SH-SY5Y (cell line): Measurements from ENCODE around the gene SYNGR1.

ENCODE experiments used
- GATA2 ChIP-seq: IDR thresholded peaks from 2 replicates; pipeline ENCODE4 v1.6.1; 2011; ENCODE audit warnings: mild to moderate bottlenecking, low read depth, low read length
- GATA3 ChIP-seq: IDR thresholded peaks from 2 replicates; pipeline ENCODE4 v1.6.1; 2011; ENCODE audit warnings: low read depth, mild to moderate bottlenecking, low read length, moderate library complexity

The SYNGR1 gene

DNA sequence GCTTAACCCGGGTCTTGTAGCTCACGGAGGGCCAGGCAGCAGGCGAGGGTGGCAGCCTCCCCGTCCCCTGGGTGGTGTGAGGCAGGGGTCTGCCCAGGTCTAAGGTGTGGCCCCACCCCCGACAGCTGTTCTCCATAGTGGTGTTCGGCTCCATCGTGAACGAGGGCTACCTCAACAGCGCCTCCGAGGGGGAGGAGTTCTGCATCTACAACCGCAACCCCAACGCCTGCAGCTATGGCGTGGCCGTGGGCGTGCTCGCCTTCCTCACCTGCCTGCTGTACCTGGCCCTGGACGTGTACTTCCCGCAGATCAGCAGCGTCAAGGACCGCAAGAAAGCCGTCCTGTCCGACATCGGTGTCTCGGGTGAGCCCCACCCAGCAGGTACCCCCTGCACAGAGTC is 24.4 kb downstream of the SYNGR1 start:
- TF ChIP-seq GATA3 (no peak), GATA2 (no peak)

DNA sequence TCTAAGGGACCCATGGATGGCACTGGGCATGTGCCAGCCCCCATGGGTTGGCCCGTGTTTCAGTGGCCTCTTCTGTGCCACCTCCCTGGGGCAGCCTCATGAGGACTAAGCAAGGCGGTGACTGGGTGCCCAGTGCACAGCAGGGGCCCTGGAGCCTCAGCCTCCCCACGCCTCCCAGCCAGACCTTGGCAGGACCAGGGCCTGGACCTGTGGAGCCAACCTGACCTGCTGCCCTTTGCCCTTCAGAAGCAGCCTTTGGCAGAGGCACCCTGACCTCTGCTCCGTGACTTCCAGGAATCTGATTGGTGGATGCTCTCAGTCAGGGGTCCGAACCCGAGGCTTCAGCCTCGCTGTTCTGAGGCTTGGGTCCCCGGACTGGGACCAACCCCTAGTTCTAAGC is 25.0 kb downstream of the SYNGR1 start:
- no peak for TF ChIP-seq GATA2
- no peak for TF ChIP-seq GATA3

- TF ChIP-seq GATA3, result no peak
- TF ChIP-seq GATA2, result no peak
Measured at GRCh38 chr22:39375646-39376045, 25.9 kb downstream of the SYNGR1 start.

DNA sequence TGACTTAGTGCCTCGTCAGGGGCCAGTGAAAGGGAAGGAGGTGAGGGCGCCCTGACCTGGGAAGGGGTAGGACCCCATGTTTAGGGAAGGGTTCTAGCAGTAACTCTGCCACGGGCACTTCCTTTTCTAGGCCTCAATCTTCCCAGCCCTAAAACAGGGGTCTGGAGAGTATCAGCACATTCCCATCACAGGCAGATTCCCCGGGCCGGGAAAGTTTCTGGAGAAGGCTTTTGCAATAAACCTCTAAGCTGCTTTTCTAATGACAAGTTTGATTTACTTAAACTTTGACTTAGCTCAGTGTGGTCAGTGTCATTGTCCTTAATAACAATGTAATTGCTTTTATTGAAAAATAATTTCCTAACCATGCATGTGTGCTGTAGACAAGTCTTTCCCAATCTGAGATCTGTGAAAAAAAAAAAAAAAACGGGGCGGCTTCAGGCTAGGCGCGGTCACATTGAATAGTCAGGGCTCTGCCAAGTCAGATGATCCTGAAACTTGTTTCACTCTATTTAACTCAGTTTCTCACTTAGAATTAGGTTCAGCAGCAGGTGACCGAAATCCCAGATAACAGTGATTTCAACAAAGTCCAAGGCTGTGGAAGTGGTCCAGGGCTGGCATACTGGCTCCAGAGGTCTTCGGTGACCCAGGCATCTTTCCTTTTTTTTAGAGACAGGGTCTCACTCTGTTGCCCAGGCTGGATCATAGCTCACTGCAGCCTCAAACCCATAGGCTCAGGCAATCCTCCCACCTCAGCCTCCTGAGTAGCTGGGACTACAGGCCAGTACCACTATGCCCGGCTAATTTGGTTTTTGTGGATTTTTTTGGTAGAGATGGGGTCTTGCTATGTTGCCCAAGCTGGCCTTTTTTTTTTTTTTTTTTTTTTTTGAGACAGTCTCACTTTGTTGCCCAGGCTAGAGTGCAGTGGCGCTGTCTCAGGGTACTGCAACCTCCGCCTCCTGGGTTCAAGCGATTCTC is 30.3 kb downstream of the SYNGR1 start:
- TF ChIP-seq GATA3 (no peak), GATA2 (no peak)

- TF ChIP-seq GATA3 (no peak), GATA2 (no peak)
Measured at GRCh38 chr22:39381009-39381755, 31.4 kb downstream of the SYNGR1 start.

DNA sequence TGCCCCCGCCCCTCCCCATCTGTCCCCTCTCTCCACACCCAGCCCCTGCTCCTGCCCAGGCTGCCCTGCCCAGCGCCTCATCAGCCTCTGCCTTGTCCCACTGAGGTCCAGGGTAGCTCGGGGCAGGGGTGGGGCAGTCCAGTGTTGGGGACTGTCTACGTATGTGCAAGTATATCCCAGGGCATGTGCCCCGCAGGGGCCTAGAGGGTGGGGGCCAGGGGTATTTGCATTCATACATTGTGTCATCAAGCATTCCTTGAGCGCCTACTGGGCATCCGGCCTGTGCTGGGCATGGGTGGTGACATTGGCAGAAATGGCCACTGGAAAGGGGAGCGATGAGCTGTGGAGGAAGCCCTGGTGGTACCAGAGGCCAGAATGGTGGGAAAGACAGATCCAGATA is 32.1 kb downstream of the SYNGR1 start:
- TF ChIP-seq GATA3 (no peak), GATA2 (no peak)

DNA sequence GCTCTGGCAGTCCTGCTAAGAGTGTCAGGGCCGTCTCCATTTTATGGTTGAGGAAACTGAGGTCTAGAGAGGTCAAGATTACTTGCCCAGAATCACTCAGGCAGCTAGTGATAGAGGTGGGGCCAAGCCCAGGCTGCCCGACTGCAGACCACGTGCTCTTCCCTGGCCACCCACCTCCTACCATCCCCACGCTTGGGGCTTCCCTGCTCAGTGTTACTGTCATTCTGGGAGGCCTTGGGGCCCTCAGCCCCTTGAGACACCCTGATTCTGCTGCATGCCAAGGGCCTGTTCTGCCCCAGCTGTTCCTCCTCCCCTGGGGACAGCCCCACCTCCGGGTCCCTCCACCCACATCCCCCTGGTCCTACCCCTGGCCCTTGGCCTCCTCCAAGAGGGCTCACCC is 32.6 kb downstream of the SYNGR1 start:
- TF ChIP-seq GATA2 (no peak), GATA3 (no peak)

DNA sequence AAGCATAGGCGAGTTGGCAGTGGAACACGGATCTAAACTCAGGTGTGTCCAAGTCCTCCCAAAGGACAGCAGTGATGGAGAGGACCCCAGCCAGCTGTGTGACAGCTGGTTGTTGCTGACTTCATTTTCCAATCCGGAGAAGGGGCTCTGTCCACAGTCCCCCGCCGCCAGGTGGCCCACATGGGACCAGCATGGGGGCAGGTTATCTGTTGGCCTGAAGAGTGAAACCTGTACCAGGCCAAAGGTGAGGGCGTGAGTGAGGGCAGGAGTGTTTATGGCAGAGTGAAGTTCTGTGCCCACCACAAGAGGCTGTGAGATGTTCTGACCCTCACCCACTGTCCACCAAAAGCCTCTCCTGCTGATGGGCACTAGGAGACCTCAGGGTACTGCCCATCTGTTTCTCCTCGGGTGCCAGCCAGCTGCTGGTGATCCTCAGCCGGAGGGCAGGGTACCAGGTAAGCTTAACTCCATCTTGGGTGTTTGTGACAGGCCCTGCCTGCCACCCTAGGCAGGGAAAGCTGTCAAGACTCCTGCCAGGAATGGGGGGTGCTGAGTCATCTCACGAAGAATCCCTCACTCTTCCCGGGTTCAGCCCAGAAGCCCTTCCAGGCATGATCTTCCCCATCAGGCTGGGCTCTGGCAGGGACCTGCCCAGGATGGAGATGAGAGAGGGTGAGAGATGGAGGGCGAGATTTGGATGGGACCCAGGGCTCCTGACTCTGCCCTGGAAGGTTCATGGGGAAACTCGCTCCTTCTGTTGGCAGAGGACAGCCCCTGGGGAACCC is 34.2 kb downstream of the SYNGR1 start:
- TF ChIP-seq GATA2 (no peak), GATA3 (no peak)

- no peak for TF ChIP-seq GATA2
- no peak for TF ChIP-seq GATA3
Measured at GRCh38 chr22:39384750-39385480, 35.1 kb downstream of the SYNGR1 start.

DNA sequence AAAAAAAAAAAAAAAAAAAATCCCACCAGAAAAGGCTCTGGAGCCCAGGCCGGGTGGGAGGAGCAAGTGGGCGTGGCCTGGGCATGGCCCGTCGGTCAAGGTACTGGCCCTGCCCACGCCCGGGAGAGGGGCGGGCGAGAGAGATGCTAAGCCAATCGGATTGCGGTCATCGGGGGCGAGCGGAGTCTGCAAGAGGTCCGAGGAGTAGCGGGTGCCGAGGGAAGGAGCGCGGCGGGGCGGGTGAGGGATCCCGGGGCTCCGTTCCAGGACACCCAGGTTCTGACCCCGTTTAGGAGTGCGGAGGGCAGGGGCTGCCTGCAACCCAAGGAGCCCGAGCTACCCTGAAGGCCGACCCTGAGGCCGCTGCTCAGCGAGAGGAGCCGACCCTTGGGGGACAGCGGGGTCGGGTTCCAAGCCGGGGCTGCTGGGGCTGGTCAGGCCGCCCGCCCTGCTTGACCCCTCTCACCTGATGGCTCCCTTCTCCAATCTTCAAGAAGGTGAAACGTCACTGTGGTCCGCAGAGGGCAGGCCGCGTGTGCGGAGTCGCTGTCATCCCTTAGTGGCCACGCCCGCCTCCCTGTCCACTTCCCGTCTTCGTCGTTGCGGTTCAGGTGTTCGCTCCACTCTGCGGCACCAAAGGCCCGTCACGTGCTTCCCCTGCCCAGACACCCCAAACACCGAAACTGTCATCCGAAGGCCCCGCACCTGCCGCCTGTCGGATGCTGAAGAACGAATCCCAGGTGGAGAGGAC is 38.6 kb downstream of the SYNGR1 start:
- no peak for TF ChIP-seq GATA3
- no peak for TF ChIP-seq GATA2

DNA sequence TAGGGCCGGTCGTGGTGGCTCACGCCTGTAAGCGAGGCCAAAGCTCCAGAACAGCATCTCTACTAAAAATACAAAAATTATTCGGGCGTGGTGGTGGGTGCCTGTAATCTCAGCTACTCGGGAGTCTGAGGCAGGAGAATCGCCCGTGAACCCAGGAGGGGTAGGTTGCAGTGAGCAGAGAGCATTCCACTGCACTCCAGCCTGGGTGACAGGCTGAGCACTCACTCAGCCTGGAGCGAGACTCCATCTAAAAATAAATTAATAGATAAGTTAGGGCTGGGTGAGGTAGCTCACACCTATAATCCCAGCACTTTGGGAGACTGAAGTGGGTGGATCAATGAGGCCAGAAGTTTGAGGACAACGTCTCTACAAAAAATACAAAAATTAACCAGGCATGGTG is 39.6 kb downstream of the SYNGR1 start:
- TF ChIP-seq GATA2, result no peak
- TF ChIP-seq GATA3, result no peak

DNA sequence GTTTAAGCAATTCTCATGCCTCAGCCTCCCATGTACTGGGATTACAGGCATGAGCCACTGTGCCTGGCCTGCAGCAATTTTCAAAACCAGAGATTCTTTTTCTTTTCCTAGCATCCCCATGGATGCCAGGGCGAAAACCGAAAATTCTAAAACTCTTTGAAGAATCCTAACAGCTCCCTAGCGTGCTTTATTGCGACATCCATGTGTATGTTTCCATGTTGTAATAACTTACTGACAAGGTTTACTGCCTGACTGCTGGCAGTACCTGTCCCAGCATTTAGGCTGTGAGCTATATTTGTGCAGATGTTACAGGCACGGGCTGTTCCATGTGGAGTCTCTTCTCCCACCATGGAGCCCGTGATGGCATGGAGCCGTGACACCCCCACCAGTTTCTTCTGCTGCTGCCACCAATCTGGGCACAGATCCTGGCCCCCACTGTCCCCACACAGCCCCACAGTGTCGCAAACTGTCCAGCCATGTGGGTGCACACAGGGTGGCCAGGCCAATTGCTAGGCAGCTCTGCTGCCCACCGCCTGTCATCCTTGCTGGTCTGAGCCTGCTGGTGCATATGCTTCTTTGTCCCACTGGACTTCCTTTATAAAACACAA is 42.7 kb downstream of the SYNGR1 start:
- TF ChIP-seq GATA3 (no peak), GATA2 (no peak)

- TF ChIP-seq GATA3, result no peak
- TF ChIP-seq GATA2, result no peak
Measured at GRCh38 chr22:39395936-39396796, 46.4 kb downstream of the SYNGR1 start.

DNA sequence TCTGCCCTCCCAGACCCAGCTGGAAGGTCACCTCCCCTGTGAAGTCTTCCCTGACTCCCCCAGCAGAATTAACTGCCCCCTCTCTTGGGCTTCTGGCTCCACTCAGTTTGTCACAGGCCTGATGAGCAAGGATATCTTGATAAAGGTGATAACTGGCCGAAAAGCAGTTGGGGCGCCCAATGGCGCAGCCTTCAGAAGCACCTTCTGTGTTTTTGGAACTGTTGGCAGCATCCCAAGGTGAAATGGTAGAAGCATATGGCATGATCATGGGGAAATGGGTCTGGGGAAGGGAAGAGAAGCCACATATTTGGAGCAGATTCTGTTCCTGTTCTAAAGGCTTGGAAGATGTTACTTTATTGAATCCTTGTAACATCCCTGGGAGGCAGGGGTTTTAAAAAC is 47.0 kb downstream of the SYNGR1 start:
- TF ChIP-seq GATA2, result no peak
- TF ChIP-seq GATA3, result no peak
